Measurements from ENCODE around the gene EIF4B. TPM values are rescaled to one million over a fixed set of nuclear protein-coding genes. Genes with fewer than 3 reads are reported as not detected.

EIF4B gene
- total and polyA plus RNA-seq, 4 donors = 81.9 to 684 (median 220) TPM

DNA sequence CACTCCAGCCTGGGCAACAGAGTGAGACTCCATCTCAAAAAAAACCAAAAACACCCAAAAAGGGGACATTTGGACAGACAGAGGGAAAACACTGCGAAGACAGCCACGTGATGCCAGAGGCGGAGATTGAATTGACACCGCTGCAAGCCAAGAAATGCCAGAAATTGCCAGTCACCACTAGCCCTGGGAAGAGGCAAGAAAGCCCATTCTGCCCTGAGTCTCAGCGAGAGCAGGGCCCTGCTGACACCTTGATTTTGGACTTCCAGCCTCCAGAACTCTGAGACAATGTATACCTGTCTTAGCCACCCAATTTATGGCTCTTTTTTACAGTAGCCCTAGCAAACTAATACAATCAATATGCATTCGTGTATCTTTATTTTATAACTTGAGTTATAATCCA is 83.8 kb downstream of the EIF4B start:
- no peaks in the 10 kb centered on the region for H3K9me3 ChIP-seq (ENCODE audit: control insufficient read depth in 4 of 4, insufficient read depth in 3 of 4, low read length in 3 of 4)
- H3K9ac ChIP-seq (ENCODE audit: insufficient read depth in 1 of 2, low read length in 2 of 2) = no peak overlapping the region
- WGBS, 2 donors = 95 to 97% methylated on average over 6 of the region's 6 CpGs
- H3K4me3 ChIP-seq = no peak overlapping the region
- no peak overlapping the region for H3K27ac ChIP-seq (ENCODE audit: low read depth in 1 of 2, low read length in 1 of 2)
- DNase-seq (no peak), ATAC-seq (ENCODE audit: insufficient read depth, low FRiP score) (no peak)
- no peaks in the 10 kb centered on the region for H3K27me3 ChIP-seq (ENCODE audit: control insufficient read depth in 3 of 3, insufficient read depth in 3 of 3, low read length in 2 of 3)
- no peaks in the 10 kb centered on the region for H3K36me3 ChIP-seq (ENCODE audit: control insufficient read depth in 4 of 4, insufficient read depth in 4 of 4, low read length in 4 of 4)
- TF ChIP-seq, protein P1, sequence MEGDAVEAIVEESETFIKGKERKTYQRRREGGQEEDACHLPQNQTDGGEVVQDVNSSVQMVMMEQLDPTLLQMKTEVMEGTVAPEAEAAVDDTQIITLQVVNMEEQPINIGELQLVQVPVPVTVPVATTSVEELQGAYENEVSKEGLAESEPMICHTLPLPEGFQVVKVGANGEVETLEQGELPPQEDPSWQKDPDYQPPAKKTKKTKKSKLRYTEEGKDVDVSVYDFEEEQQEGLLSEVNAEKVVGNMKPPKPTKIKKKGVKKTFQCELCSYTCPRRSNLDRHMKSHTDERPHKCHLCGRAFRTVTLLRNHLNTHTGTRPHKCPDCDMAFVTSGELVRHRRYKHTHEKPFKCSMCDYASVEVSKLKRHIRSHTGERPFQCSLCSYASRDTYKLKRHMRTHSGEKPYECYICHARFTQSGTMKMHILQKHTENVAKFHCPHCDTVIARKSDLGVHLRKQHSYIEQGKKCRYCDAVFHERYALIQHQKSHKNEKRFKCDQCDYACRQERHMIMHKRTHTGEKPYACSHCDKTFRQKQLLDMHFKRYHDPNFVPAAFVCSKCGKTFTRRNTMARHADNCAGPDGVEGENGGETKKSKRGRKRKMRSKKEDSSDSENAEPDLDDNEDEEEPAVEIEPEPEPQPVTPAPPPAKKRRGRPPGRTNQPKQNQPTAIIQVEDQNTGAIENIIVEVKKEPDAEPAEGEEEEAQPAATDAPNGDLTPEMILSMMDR (IDR thresholded peaks at IDR 0.05; ENCODE audit: control extremely low read depth, extremely low read depth) = no peak
- peaks cover 0 to 11% (median 0%) of the 10 kb centered on the region in 5 donors for H3K4me1 ChIP-seq (ENCODE audit: control insufficient read depth in 5 of 5, insufficient read depth in 5 of 5, low read length in 5 of 5)

DNA sequence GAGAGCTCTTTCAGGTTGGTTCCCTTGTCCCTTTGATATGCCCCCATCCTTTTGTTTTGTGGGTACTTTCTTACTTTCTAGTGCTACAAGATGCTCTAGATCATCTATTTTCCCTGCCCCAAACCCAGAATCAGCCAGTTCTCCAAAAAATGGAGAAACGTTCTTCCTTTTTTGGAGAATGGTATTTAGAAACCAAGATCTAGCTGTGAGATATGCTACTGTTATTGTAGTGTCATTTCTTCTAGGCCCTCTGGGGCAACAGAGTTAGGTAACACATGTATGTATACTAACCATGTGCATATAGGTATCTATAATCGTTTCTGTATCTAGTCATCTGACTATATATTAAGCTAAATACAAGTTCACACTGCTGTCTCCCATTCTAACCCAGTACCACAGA is 84.3 kb downstream of the EIF4B start:
- WGBS, 2 donors = 64 to 67% methylated on average over 2 of the region's 2 CpGs
- H3K4me1 ChIP-seq (ENCODE audit: control insufficient read depth in 5 of 5, insufficient read depth in 5 of 5, low read length in 5 of 5) = peaks cover 0 to 11% (median 0%) of the 10 kb centered on the region in 5 donors
- H3K27me3 ChIP-seq (ENCODE audit: control insufficient read depth in 3 of 3, insufficient read depth in 3 of 3, low read length in 2 of 3) = no peaks in the 10 kb centered on the region
- no peak for ATAC-seq (ENCODE audit: insufficient read depth, low FRiP score)
- H3K27ac ChIP-seq (ENCODE audit: low read depth in 1 of 2, low read length in 1 of 2) = no peak overlapping the region
- no peak overlapping the region for H3K4me3 ChIP-seq
- no peaks in the 10 kb centered on the region for H3K9me3 ChIP-seq (ENCODE audit: control insufficient read depth in 4 of 4, insufficient read depth in 3 of 4, low read length in 3 of 4)
- no peaks in the 10 kb centered on the region for H3K36me3 ChIP-seq (ENCODE audit: control insufficient read depth in 4 of 4, insufficient read depth in 4 of 4, low read length in 4 of 4)
- TF ChIP-seq, protein P1 (IDR thresholded peaks at IDR 0.05; ENCODE audit: control extremely low read depth, extremely low read depth) = no peak
- DNase-seq = no peak
- H3K9ac ChIP-seq (ENCODE audit: insufficient read depth in 1 of 2, low read length in 2 of 2) = no peak overlapping the region

DNA sequence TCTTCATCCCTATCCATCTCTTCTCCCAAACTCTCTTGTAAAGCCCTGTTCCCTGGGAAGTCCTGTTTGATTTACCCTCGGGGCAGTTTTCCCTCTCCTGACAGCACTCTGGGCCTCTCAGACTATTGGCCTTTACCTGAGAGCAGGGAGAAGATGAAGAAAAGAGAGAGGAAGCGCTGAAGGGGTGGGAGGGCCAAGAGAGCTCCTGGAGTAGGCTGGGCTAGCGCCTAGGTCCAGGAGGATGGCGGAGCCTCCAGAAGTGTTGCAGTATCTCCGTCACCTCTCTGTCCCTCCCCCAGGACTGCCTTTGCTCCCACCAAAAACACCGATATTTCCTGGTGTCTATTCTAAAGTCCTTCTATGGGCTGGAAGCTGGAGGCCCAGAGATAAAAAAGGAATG is 85.5 kb downstream of the EIF4B start:
- peaks cover 0 to 21% (median 7%) of the 10 kb centered on the region in 5 donors for H3K4me1 ChIP-seq (ENCODE audit: control insufficient read depth in 5 of 5, insufficient read depth in 5 of 5, low read length in 5 of 5)
- WGBS, 2 donors = 80 to 94% methylated on average over 6 of the region's 6 CpGs
- no peaks in the 10 kb centered on the region for H3K9me3 ChIP-seq (ENCODE audit: control insufficient read depth in 4 of 4, insufficient read depth in 3 of 4, low read length in 3 of 4)
- no peak for ATAC-seq (ENCODE audit: insufficient read depth, low FRiP score)
- no peak for DNase-seq
- H3K4me3 ChIP-seq = no peak overlapping the region
- H3K27me3 ChIP-seq (ENCODE audit: control insufficient read depth in 3 of 3, insufficient read depth in 3 of 3, low read length in 2 of 3) = no peaks in the 10 kb centered on the region
- TF ChIP-seq, protein P1 (IDR thresholded peaks at IDR 0.05; ENCODE audit: control extremely low read depth, extremely low read depth) = no peak
- no peak overlapping the region for H3K9ac ChIP-seq (ENCODE audit: insufficient read depth in 1 of 2, low read length in 2 of 2)
- no peak overlapping the region for H3K27ac ChIP-seq (ENCODE audit: low read depth in 1 of 2, low read length in 1 of 2)
- H3K36me3 ChIP-seq (ENCODE audit: control insufficient read depth in 4 of 4, insufficient read depth in 4 of 4, low read length in 4 of 4) = no peaks in the 10 kb centered on the region

Small RNA genes lying within 50 kb of the gene (small RNA-seq; reads per million reads assigned to genes)
- not detected for gene MIR6757 (ENCODE audit: low replicate concordance)

Other genes starting within 250 kb of the EIF4B start
- not detected for gene KRT76, start 229.1 kb upstream of the EIF4B start, total RNA-seq
- not detected for gene KRT76, start 229.1 kb upstream of the EIF4B start, polyA plus RNA-seq
- not detected for gene KRT3, start 210.3 kb upstream of the EIF4B start, total RNA-seq
- gene KRT3, start 210.3 kb upstream of the EIF4B start, polyA plus RNA-seq = not detected
- 1 to 10 TPM; 3.3 to 3.6 TPM for gene KRT4, start 192.3 kb upstream of the EIF4B start, total RNA-seq
- gene KRT4, start 192.3 kb upstream of the EIF4B start, polyA plus RNA-seq = 1 to 10 TPM; 1.3 to 7.7 TPM
- gene KRT79, start 172.1 kb upstream of the EIF4B start, total RNA-seq = under 1 TPM in 1 of 2 donors, not detected in 1; 0.12 TPM
- 1 to 10 TPM in 1 of 2 donors, under 1 TPM in 1; 0.02 to 1.5 TPM for gene KRT79, start 172.1 kb upstream of the EIF4B start, polyA plus RNA-seq
- not detected for gene KRT78, start 157.5 kb upstream of the EIF4B start, total RNA-seq
- gene KRT78, start 157.5 kb upstream of the EIF4B start, polyA plus RNA-seq = under 1 TPM; 0.02 to 0.65 TPM
- gene KRT8, start 101.4 kb upstream of the EIF4B start, total RNA-seq = 100 to 1,000 TPM; 150 to 639 TPM
- 100 to 1,000 TPM; 425 to 538 TPM for gene KRT8, start 101.4 kb upstream of the EIF4B start, polyA plus RNA-seq
- 100 to 1,000 TPM; 165 to 434 TPM for gene KRT18, start 57.3 kb upstream of the EIF4B start, total RNA-seq
- 100 to 1,000 TPM; 358 to 571 TPM for gene KRT18, start 57.3 kb upstream of the EIF4B start, polyA plus RNA-seq
- 100 to 1,000 TPM in 1 of 2 donors, 10 to 100 TPM in 1; 56.7 to 182 TPM for gene TNS2, start 43.6 kb downstream of the EIF4B start, total RNA-seq
- 100 to 1,000 TPM in 1 of 2 donors, 10 to 100 TPM in 1; 72.8 to 138 TPM for gene TNS2, start 43.6 kb downstream of the EIF4B start, polyA plus RNA-seq
- 10 to 100 TPM; 17.1 to 60.2 TPM for gene SPRYD3, start 72.9 kb downstream of the EIF4B start, total RNA-seq
- gene SPRYD3, start 72.9 kb downstream of the EIF4B start, polyA plus RNA-seq = 10 to 100 TPM; 24.4 to 45.5 TPM
- gene IGFBP6, start 91.2 kb downstream of the EIF4B start, total RNA-seq = 10 to 100 TPM; 16.0 to 42.5 TPM
- gene IGFBP6, start 91.2 kb downstream of the EIF4B start, polyA plus RNA-seq = 10 to 100 TPM; 15.9 to 75.0 TPM
- under 1 TPM in 1 of 2 donors, not detected in 1; 0.21 TPM for gene SOAT2, start 97.0 kb downstream of the EIF4B start, total RNA-seq
- gene SOAT2, start 97.0 kb downstream of the EIF4B start, polyA plus RNA-seq = under 1 TPM; 0.06 to 0.10 TPM
- gene ZNF740, start 174.3 kb downstream of the EIF4B start, total RNA-seq = 10 to 100 TPM; 28.0 to 37.4 TPM
- 1 to 10 TPM; 7.8 to 8.6 TPM for gene ZNF740, start 174.3 kb downstream of the EIF4B start, polyA plus RNA-seq
- 10 to 100 TPM; 30.1 to 48.8 TPM for gene CSAD, start 174.5 kb downstream of the EIF4B start, total RNA-seq
- gene CSAD, start 174.5 kb downstream of the EIF4B start, polyA plus RNA-seq = 10 to 100 TPM; 21.7 to 36.5 TPM
- gene ITGB7, start 200.8 kb downstream of the EIF4B start, total RNA-seq = 1 to 10 TPM; 2.3 to 7.9 TPM
- 1 to 10 TPM; 3.9 to 6.1 TPM for gene ITGB7, start 200.8 kb downstream of the EIF4B start, polyA plus RNA-seq
- 10 to 100 TPM; 27.8 to 29.7 TPM for gene RARG, start 225.8 kb downstream of the EIF4B start, total RNA-seq
- 10 to 100 TPM; 12.0 to 14.2 TPM for gene RARG, start 225.8 kb downstream of the EIF4B start, polyA plus RNA-seq

All from lung (tissue), 13 donors.